Caki2 (cell line): ENCODE data around the gene CDC6. TPM values are rescaled to one million over a fixed set of nuclear protein-coding genes. Genes with fewer than 3 reads are reported as not detected.

Experiments used
- DNase-seq: peaks from one replicate; pipeline ENCODE4 v3.0.0-alpha.2; 2015; ENCODE audit warnings: low read depth
- in situ Hi-C: cut with HindIII; loops from 2 replicates; pipeline ENCODE4 v1.10.0; 2016; ENCODE audit warnings: low sequenced_read_pairs, low pct_unique_long_range_greater_than_20kb, mixed read lengths
- total RNA-seq: library from RNA; depleted of rRNA; stranded (reverse); fragments of >200 nt; shearing (Covaris generic); gene quantifications from 2 replicates; pipeline ENCODE4 v1.2.3, GENCODE V29; 2014; ENCODE audit warnings: low replicate concordance

The CDC6 gene
- total RNA-seq, 1 experiment from 2014 or later, result 68.1 TPM

- in situ Hi-C loops, result no loop called here
- DNase-seq, result peak; percentile 82
Measured at GRCh38 chr17:40345161-40345993, 57.7 kb downstream of the CDC6 start.

- in situ Hi-C loops, result no loop called here
- DNase-seq, result no peak
Measured at GRCh38 chr17:40345994-40346764, 58.5 kb downstream of the CDC6 start.

GRCh38 chr17:40346765-40347158, 59.1 kb downstream of the CDC6 start:
- no peak for DNase-seq
- in situ Hi-C loops, result no loop called here

GRCh38 chr17:40347319-40348135, 59.8 kb downstream of the CDC6 start:
- no peak for DNase-seq
- in situ Hi-C loops, result no loop called here

- in situ Hi-C loops, result no loop called here
- DNase-seq, result no peak
Measured at GRCh38 chr17:40348136-40348504, 60.4 kb downstream of the CDC6 start.

- in situ Hi-C loops, result no loop called here
- DNase-seq, result no peak
Measured at GRCh38 chr17:40348562-40349476, 61.1 kb downstream of the CDC6 start.

GRCh38 chr17:40349477-40349894, 61.8 kb downstream of the CDC6 start:
- in situ Hi-C loops, result no loop called here
- no peak for DNase-seq

- in situ Hi-C loops, result no loop called here
- DNase-seq, result no peak
Measured at GRCh38 chr17:40349895-40350688, 62.4 kb downstream of the CDC6 start.

GRCh38 chr17:40350689-40351358, 63.1 kb downstream of the CDC6 start:
- no peak for DNase-seq
- in situ Hi-C loops, result no loop called here

GRCh38 chr17:40351359-40352236, 63.9 kb downstream of the CDC6 start:
- DNase-seq, result no peak
- in situ Hi-C loops, result no loop called here

- no peak for DNase-seq
- in situ Hi-C loops, result no loop called here
Measured at GRCh38 chr17:40352237-40352778, 64.6 kb downstream of the CDC6 start.

- in situ Hi-C loops, result no loop called here
- no peak for DNase-seq
Measured at GRCh38 chr17:40352779-40353394, 65.2 kb downstream of the CDC6 start.
